Sigmoid colon (tissue), 7 donors: ENCODE data around the gene UGCG. TPM values are rescaled to one million over a fixed set of nuclear protein-coding genes. Genes with fewer than 3 reads are reported as not detected.

Source experiments
- DNase-seq: peaks from one replicate; pipeline ENCODE4 v3.0.0-alpha.2; 2019
- H3K27ac ChIP-seq, 4 donors: fragments of 200-600 bp; sonication (generic); one replicate each; pipeline ENCODE4 v1.5.1; 2016 to 2019; ENCODE audit warnings: mild to moderate bottlenecking in 1 of 4
- H3K27me3 ChIP-seq, 3 donors: fragments of 200-600 bp; sonication (generic); one replicate each; pipeline ENCODE4 v1.5.1; 2019; ENCODE audit warnings: mild to moderate bottlenecking in 1 of 3
- H3K36me3 ChIP-seq, 4 donors: fragments of 200-600 bp; sonication (generic); one replicate each; pipeline ENCODE4 v1.5.1; 2016 to 2019
- H3K4me1 ChIP-seq, 4 donors: fragments of 200-600 bp; sonication (generic); one replicate each; pipeline ENCODE4 v1.5.1; 2017 to 2019
- H3K4me3 ChIP-seq, 4 donors: fragments of 200-600 bp; sonication (generic); one replicate each; pipeline ENCODE4 v1.5.1; 2017 to 2019; ENCODE audit warnings: mild to moderate bottlenecking in 2 of 4, moderate library complexity in 1 of 4
- H3K9me3 ChIP-seq, 4 donors: fragments of 200-600 bp in 3 of 4; sonication (generic) in 3 of 4; one replicate each; pipeline versions ENCODE4 v1.5.1 to v1.6.1; 2013 to 2019
- CTCF ChIP-seq, 4 experiments: fragments of 450-650 bp in 3 of 4; fragments of 200-600 bp in 1 of 4; IDR thresholded peaks; one replicate each; pipeline ENCODE4 v1.5.1; 2016 to 2019; ENCODE audit warnings: antibody characterized with exemption in 4 of 4, mild to moderate bottlenecking in 3 of 4, moderate library complexity in 2 of 4
- EP300 ChIP-seq, 4 donors: sonication (generic); formaldehyde crosslinking; IDR thresholded peaks; one replicate each; pipeline ENCODE4 v1.6.1; 2017; ENCODE audit warnings: antibody characterized with exemption in 4 of 4
- POLR2A ChIP-seq, 2 donors: fragments of 450-650 bp; IDR thresholded peaks; one replicate each; pipeline ENCODE4 v1.6.1; 2016; ENCODE audit warnings: antibody characterized with exemption in 2 of 2, mild to moderate bottlenecking in 2 of 2, moderate library complexity in 2 of 2
- POLR2AphosphoS5 ChIP-seq, 4 donors: sonication (generic); formaldehyde crosslinking; IDR thresholded peaks; one replicate each; pipeline ENCODE4 v1.6.1; 2017; ENCODE audit warnings: antibody characterized with exemption in 4 of 4
- WGBS, 2 donors: extraction: QIAGEN DNeasy Blood & Tissue Kit; methylation state at CpG; one replicate each; pipeline ENCODE4 v1.1.7; 2013; 5-methylcytosine and 5-hydroxymethylcytosine counted together
- intact Hi-C: fragments of 100-400 bp; cut with DNase I; formaldehyde crosslinking; loops from one replicate; pipeline ENCODE4 v1.15.1; 2023
- polyA plus RNA-seq, 3 donors: library from polyadenylated mRNA; stranded (reverse); fragments of 200-250 nt; gene quantifications; one replicate each; pipeline ENCODE4 v1.2.3, GENCODE V29; 2013
- total RNA-seq, 4 donors: library from RNA; depleted of rRNA; stranded (reverse); fragments of >200 nt; gene quantifications; one replicate each; pipeline ENCODE4 v1.1.0, GENCODE V29; 2016
- donor health status: healthy with polysubstance abuse.
- donor health status: Bipolar disorder and iron deficiency.
- donor health status: healthy.

Gene UGCG
- total and polyA plus RNA-seq, 7 donors = 7.8 to 89.3 (median 20.7) TPM

DNA sequence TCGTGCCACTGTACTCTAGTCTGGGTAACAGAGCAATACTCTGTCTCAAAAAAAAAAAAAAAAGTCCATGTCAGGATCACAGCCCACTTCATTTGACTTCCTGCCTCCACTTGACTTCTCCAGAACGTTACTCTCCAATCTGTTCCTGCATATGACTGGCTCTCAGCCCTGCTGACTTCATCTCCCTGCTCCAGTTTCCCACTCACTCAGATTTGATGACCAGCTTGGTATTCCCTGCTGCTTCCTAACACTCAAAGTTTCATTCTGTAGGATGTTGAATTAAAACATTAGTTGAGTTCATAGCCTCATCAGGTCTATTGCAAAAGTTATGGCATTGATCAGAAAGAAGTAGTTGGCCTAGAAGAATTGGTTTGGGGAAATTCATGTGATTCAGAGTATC, 52.3 kb downstream of the UGCG start:
- Histone ChIP-seq H3K9me3 (no peaks in the 10 kb centered on the region), H3K4me3 (no peak overlapping the region), H3K27me3 (no peaks in the 10 kb centered on the region), H3K4me1 (no peaks in the 10 kb centered on the region), H3K36me3 (no peaks in the 10 kb centered on the region), H3K27ac (no peak overlapping the region)
- DNase-seq = no peak
- 60 to 79% methylated on average over 2 of the region's 2 CpGs for WGBS, 2 donors
- intact Hi-C loops = no loop called here
- TF ChIP-seq POLR2AphosphoS5 (IDR thresholded peaks at IDR 0.05) (no peak), CTCF (IDR thresholded peaks at IDR 0.05) (no peak), POLR2A (IDR thresholded peaks at IDR 0.05) (no peak)

DNA sequence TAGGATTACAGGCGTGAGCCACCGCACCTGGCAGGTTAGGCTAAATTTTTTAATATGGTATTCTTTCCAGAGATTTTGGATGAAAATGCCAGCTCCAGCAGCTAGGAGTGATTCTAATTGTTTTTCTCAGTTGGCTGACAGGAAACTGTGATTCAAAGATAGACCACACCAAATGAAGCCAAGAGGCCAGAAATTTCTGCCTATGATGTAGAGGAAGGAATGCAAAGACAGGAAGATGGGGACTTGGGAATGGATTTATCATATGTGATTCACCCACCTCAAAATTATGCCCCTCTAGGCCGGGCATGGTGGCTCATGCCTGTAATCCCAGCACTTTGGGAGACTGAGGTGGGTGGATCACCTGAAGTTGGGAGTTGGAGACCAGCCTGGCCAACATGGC, 53.3 kb downstream of the UGCG start:
- no peaks in the 10 kb centered on the region for H3K36me3 ChIP-seq
- no peaks in the 10 kb centered on the region for H3K4me1 ChIP-seq
- no peak for TF ChIP-seq EP300 (IDR thresholded peaks at IDR 0.05)
- no peak for TF ChIP-seq POLR2AphosphoS5 (IDR thresholded peaks at IDR 0.05)
- TF ChIP-seq POLR2A (IDR thresholded peaks at IDR 0.05) = no peak
- TF ChIP-seq CTCF (IDR thresholded peaks at IDR 0.05) = no peak
- no peak overlapping the region for H3K27ac ChIP-seq
- no peak overlapping the region for H3K4me3 ChIP-seq
- no peaks in the 10 kb centered on the region for H3K9me3 ChIP-seq
- WGBS, 2 donors = 96 to 97% methylated on average over 3 of the region's 3 CpGs
- no peak for DNase-seq
- H3K27me3 ChIP-seq = no peaks in the 10 kb centered on the region
- intact Hi-C loops = no loop called here

- H3K9me3 ChIP-seq = no peaks in the 10 kb centered on the region
- intact Hi-C loops = no loop called here
- no peak overlapping the region for H3K4me3 ChIP-seq
- no peaks in the 10 kb centered on the region for H3K27me3 ChIP-seq
- H3K36me3 ChIP-seq = no peaks in the 10 kb centered on the region
- H3K4me1 ChIP-seq = peaks cover 0 to 3% (median under 1%) of the 10 kb centered on the region in 4 donors
- 83 to 86% methylated on average over 3 of the region's 3 CpGs for WGBS, 2 donors
- no peak overlapping the region for H3K27ac ChIP-seq
- no peak for TF ChIP-seq POLR2AphosphoS5 (IDR thresholded peaks at IDR 0.05)
- no peak for TF ChIP-seq EP300 (IDR thresholded peaks at IDR 0.05)
- TF ChIP-seq POLR2A (IDR thresholded peaks at IDR 0.05) = no peak
- TF ChIP-seq CTCF (IDR thresholded peaks at IDR 0.05) = no peak
- DNase-seq = no peak
Observed at GRCh38 chr9:111952559-111952958, 55.9 kb downstream of the UGCG start.

DNA sequence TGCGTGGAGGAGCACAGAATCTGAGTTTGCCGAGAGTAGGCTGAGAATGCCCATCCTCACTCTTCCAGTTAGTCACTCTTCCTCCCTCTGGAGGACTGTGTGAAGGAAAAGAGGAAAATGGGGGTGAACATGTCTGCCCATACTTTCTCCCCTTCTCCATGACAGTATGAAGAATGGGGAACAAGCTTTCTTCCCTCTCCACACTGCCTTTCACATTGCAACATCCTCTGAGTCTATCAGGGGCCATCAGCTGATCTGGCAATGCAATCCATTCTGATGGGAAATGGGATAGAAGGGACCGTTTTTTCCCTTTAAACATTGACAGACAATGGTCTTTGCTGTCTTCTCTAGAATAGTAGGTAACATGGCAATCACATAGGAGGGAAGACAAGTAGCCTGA, 56.8 kb downstream of the UGCG start:
- 85 to 86% methylated on average over 3 of the region's 3 CpGs for WGBS, 2 donors
- Histone ChIP-seq H3K27me3 (no peaks in the 10 kb centered on the region), H3K27ac (no peak overlapping the region), H3K4me1 (peaks cover 0 to 9% (median 1%) of the 10 kb centered on the region in 4 donors), H3K36me3 (no peaks in the 10 kb centered on the region), H3K9me3 (no peaks in the 10 kb centered on the region), H3K4me3 (no peak overlapping the region)
- intact Hi-C loops = no loop called here
- DNase-seq = no peak
- TF ChIP-seq EP300 (IDR thresholded peaks at IDR 0.05) (no peak), POLR2AphosphoS5 (IDR thresholded peaks at IDR 0.05) (no peak), POLR2A (IDR thresholded peaks at IDR 0.05) (no peak), CTCF (IDR thresholded peaks at IDR 0.05) (no peak)

- DNase-seq = no peak
- H3K27ac ChIP-seq = no peak overlapping the region
- 32 to 68% methylated on average over 6 of the region's 6 CpGs for WGBS, 2 donors
- no peaks in the 10 kb centered on the region for H3K9me3 ChIP-seq
- intact Hi-C loops = no loop called here
- H3K4me3 ChIP-seq = no peak overlapping the region
- TF ChIP-seq POLR2AphosphoS5 (IDR thresholded peaks at IDR 0.05) (no peak), CTCF (IDR thresholded peaks at IDR 0.05) (no peak), EP300 (IDR thresholded peaks at IDR 0.05) (no peak), POLR2A (IDR thresholded peaks at IDR 0.05) (no peak)
- H3K27me3 ChIP-seq = no peaks in the 10 kb centered on the region
- H3K4me1 ChIP-seq = peaks cover 0 to 9% (median 1%) of the 10 kb centered on the region in 4 donors
- H3K36me3 ChIP-seq = no peaks in the 10 kb centered on the region
Observed at GRCh38 chr9:111955048-111955447, 58.4 kb downstream of the UGCG start.
